Parathyroid adenoma (tissue), 2 donors: ENCODE results near the gene UNC50.

Source experiments
- H2AFZ ChIP-seq: fragments of 300-600 bp; sonication (generic); one replicate; pipeline ENCODE4 v1.7.0; 2017; ENCODE audit warnings: antibody characterized with exemption, mild to moderate bottlenecking
- H3K27ac ChIP-seq: fragments of 300-600 bp; sonication (generic); one replicate; pipeline ENCODE4 v1.7.0; 2017
- H3K27me3 ChIP-seq: fragments of 300-600 bp; sonication (generic); one replicate; pipeline ENCODE4 v1.7.0; 2017; ENCODE audit warnings: low read length; ENCODE audit not compliant: control insufficient read depth, insufficient read depth
- H3K36me3 ChIP-seq: fragments of 300-600 bp; sonication (generic); one replicate; pipeline ENCODE4 v1.7.0; 2017; ENCODE audit warnings: low read length; ENCODE audit not compliant: control insufficient read depth, insufficient read depth
- H3K4me1 ChIP-seq: fragments of 300-600 bp; sonication (generic); one replicate; pipeline ENCODE4 v1.7.0; 2017; ENCODE audit warnings: control low read depth
- H3K4me2 ChIP-seq: fragments of 300-600 bp; sonication (generic); one replicate; pipeline ENCODE4 v1.7.0; 2017; ENCODE audit warnings: low read length
- H3K4me3 ChIP-seq: fragments of 300-600 bp; sonication (generic); one replicate; pipeline ENCODE4 v1.7.0; 2017; ENCODE audit warnings: low read depth, low read length
- H3K79me2 ChIP-seq: fragments of 300-600 bp; sonication (generic); one replicate; pipeline ENCODE4 v1.7.0; 2017; ENCODE audit warnings: control low read depth
- H3K9ac ChIP-seq: fragments of 300-600 bp; sonication (generic); one replicate; pipeline ENCODE4 v1.7.0; 2017; ENCODE audit warnings: mild to moderate bottlenecking
- H3K9me3 ChIP-seq: fragments of 300-600 bp; sonication (generic); one replicate; pipeline ENCODE4 v1.7.0; 2017; ENCODE audit warnings: low read length; ENCODE audit not compliant: control insufficient read depth
- TF ChIP-seq, protein P1 (sequence below): fragments of 300-600 bp; sonication (generic); IDR thresholded peaks from one replicate; pipeline ENCODE4 v1.7.0; 2017; ENCODE audit warnings: antibody characterized with exemption, mild to moderate bottlenecking
- donor health status: primary hyperparathyroidism.

Gene UNC50

GRCh38 chr2:98579926-98580325 lies 28.5 kb upstream of the UNC50 start:
- Histone ChIP-seq H3K27ac (no peak overlapping the region), H3K4me3 (no peak overlapping the region), H2AFZ (no peak overlapping the region), H3K27me3 (no peaks in the 10 kb centered on the region), H3K4me1 (no peaks in the 10 kb centered on the region), H3K9me3 (no peaks in the 10 kb centered on the region), H3K36me3 (no peaks in the 10 kb centered on the region), H3K9ac (no peak overlapping the region), H3K79me2 (no peaks in the 10 kb centered on the region), H3K4me2 (no peak overlapping the region)
- TF ChIP-seq, protein P1, sequence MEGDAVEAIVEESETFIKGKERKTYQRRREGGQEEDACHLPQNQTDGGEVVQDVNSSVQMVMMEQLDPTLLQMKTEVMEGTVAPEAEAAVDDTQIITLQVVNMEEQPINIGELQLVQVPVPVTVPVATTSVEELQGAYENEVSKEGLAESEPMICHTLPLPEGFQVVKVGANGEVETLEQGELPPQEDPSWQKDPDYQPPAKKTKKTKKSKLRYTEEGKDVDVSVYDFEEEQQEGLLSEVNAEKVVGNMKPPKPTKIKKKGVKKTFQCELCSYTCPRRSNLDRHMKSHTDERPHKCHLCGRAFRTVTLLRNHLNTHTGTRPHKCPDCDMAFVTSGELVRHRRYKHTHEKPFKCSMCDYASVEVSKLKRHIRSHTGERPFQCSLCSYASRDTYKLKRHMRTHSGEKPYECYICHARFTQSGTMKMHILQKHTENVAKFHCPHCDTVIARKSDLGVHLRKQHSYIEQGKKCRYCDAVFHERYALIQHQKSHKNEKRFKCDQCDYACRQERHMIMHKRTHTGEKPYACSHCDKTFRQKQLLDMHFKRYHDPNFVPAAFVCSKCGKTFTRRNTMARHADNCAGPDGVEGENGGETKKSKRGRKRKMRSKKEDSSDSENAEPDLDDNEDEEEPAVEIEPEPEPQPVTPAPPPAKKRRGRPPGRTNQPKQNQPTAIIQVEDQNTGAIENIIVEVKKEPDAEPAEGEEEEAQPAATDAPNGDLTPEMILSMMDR: no peak

- H3K36me3 ChIP-seq: no peaks in the 10 kb centered on the region
Observed at GRCh38 chr2:98580656-98581284, 27.6 kb upstream of the UNC50 start.

GRCh38 chr2:98582523-98582922 lies 25.9 kb upstream of the UNC50 start:
- Histone ChIP-seq H3K4me2 (no peak overlapping the region), H3K27me3 (no peaks in the 10 kb centered on the region), H3K4me3 (no peak overlapping the region), H3K79me2 (no peaks in the 10 kb centered on the region), H3K36me3 (no peaks in the 10 kb centered on the region), H3K4me1 (no peaks in the 10 kb centered on the region), H3K9ac (no peak overlapping the region), H3K27ac (no peak overlapping the region), H3K9me3 (no peaks in the 10 kb centered on the region), H2AFZ (no peak overlapping the region)
- TF ChIP-seq, protein P1: no peak

More at GRCh38 chr2:98580656-98581284, 27.6 kb upstream of the UNC50 start:
- Histone ChIP-seq H3K27ac (no peak overlapping the region), H3K9me3 (no peaks in the 10 kb centered on the region), H3K4me3 (no peak overlapping the region), H3K79me2 (no peaks in the 10 kb centered on the region), H3K9ac (no peak overlapping the region), H3K4me1 (no peaks in the 10 kb centered on the region), H2AFZ (no peak overlapping the region), H3K27me3 (no peaks in the 10 kb centered on the region), H3K4me2 (no peak overlapping the region)
- TF ChIP-seq, protein P1: no peak

GRCh38 chr2:98583276-98583675 lies 25.1 kb upstream of the UNC50 start:
- Histone ChIP-seq H3K9me3 (no peaks in the 10 kb centered on the region), H3K27ac (no peak overlapping the region), H3K4me2 (no peak overlapping the region), H3K79me2 (no peaks in the 10 kb centered on the region), H3K36me3 (no peaks in the 10 kb centered on the region), H3K4me3 (no peak overlapping the region), H3K27me3 (no peaks in the 10 kb centered on the region), H3K9ac (no peak overlapping the region), H3K4me1 (no peaks in the 10 kb centered on the region), H2AFZ (no peak overlapping the region)
- TF ChIP-seq, protein P1: no peak
